Renal cortical epithelial cell (primary cell): ENCODE measurements around the gene JAM3. TPM values are rescaled to one million over a fixed set of nuclear protein-coding genes. Genes with fewer than 3 reads are reported as not detected.
"Not testable (repeated sequence)": the region's sequence is repeated elsewhere in the genome, so short reads cannot be mapped to it uniquely, and the experiment has no call there.

Experiments
- DNase-seq: peaks from one replicate; pipeline ENCODE4 v3.0.0-alpha.2; 2011; ENCODE audit warnings: low read depth
- total RNA-seq: library from RNA; depleted of rRNA; stranded (reverse); fragments of >200 nt; gene quantifications from 2 replicates; pipeline ENCODE4 v1.2.3, GENCODE V29; 2014

Gene JAM3
- total RNA-seq, 1 donor from 2014 or later, result 23.3 TPM

DNA sequence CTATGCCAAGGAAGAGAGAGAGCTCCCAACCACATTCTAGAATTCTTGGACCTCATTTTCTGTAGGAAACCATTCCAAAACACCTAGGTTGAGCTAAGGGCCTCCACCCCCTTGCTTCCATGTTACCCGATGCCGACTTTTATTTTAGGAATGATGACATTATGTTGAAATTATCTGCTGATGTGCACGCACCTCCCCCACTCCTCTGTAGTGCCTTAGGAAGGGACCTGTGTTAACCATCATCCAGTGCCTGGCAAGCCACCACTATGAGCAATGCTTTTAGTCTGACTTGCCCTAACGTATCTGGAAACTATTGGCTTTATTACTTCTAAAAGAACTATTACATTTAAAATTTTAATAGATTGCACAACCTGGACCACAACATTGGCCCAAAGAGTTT lies 112.8 kb downstream of the JAM3 start:
- no peak for DNase-seq

DNA sequence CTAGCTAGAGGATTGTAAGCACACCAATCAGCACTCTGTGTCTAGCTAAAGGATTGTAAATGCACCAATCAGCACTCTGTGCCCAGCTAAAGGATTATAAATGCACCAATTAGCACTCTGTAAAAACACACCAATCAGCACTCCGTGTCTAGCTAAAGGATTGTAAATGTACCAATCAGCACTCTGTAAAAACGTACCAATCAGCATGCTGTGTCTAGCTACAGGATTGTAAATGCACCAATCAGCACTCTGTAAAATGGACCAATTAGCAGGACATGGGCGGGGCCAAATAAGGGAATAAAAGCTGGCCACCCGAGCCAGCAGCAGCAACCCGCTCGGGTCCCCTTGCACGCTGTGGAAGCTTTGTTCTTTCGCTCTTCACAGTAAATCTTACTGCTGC lies 119.2 kb downstream of the JAM3 start:
- not testable (repeated sequence) for DNase-seq

DNA sequence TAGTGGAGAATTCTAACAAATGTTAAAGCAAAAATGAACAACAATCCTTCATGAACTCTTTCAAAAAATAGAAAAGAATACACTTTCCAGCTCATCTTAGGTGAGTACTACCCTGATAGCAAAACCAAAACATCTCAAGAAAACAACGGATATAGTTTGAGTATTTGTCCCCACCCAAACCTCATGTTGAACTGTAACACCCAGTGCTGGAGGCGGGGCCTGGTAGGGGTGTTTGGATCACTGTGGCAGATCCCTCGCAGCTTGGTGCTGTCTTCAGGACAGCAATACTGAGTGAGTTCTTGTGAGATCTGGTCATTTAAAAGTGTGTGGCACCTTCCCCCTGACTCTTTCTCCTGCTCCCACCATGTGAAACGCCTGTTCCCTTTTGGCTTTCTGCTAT lies 127.9 kb downstream of the JAM3 start:
- DNase-seq, result no peak

DNA sequence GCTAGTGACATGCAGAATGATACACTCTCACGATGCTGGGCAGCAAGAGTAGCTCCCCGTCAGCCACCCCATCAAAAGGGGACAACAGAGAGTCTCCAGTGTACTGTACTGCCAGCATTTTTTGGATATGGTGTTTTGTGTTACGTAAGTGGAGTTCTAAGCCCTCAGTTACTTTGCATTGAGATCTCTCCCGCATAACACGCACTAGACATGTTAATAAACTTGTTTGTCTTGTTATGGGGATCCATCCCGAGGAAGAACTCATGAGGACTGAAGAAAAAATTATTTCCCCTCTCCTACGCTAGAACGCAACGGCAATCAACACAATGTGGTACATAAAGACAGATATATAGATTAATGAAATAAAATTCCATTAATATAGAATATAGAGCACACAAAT lies 130.7 kb downstream of the JAM3 start:
- no peak for DNase-seq

DNA sequence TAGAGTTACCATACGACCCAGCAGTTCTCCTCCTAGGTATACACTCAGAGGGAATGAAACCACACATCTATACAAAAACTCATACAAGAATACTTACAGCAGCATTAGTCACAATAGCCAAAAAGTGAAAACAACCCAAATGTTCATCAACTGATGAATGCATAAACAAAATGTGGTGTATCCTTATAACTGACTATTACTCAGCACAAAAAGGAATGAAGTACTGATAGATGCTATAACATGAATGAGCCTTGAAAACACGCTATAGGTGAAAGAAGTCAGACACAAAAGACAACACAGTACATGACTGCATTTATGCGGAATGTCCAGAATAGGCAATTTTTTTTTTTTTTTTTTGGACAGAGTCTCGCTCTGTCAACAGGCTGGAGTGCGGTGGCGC lies 131.8 kb downstream of the JAM3 start:
- DNase-seq, result no peak

Other genes with a start within 250 kb of the JAM3 start
- gene SPATA19, start 223.6 kb upstream of the JAM3 start, total RNA-seq, result not detected in 2 replicates
- gene IGSF9B, start 112.1 kb upstream of the JAM3 start, total RNA-seq, result 2.0 TPM in 1 of 2 replicates, not detected in the other
- 6.9 and 11.3 TPM in 2 replicates for gene NCAPD3, start 154.9 kb downstream of the JAM3 start, total RNA-seq
- gene VPS26B, start 155.6 kb downstream of the JAM3 start, total RNA-seq, result 17.7 and 46.0 TPM in 2 replicates
- gene THYN1, start 184.3 kb downstream of the JAM3 start, total RNA-seq, result 75.2 and 101 TPM in 2 replicates
- gene ACAD8, start 184.5 kb downstream of the JAM3 start, total RNA-seq, result 22.2 and 31.2 TPM in 2 replicates
- not detected in 2 replicates for gene GLB1L3, start 207.3 kb downstream of the JAM3 start, total RNA-seq